Measurements from ENCODE around the gene NCOR1.
"Not testable (repeated sequence)": the region's sequence is repeated elsewhere in the genome, so short reads cannot be mapped to it uniquely, and the experiment has no call there.

NCOR1 gene

GRCh38 chr17:16061631-16062030, 153.7 kb downstream of the NCOR1 start:
- no peak overlapping the region for H3K27ac ChIP-seq (ENCODE audit: low read length)
- no peak overlapping the region for H3K4me3 ChIP-seq (ENCODE audit: low read length)
- DNase-seq, result no peak
- H3F3A ChIP-seq (ENCODE audit: insufficient read depth, low read length), result no peaks in the 10 kb centered on the region
- TF ChIP-seq EZH2phosphoT487 (IDR thresholded peaks at IDR 0.05; ENCODE audit: low read length), result no peak
- TF ChIP-seq EZH2 (optimal IDR thresholded peaks at IDR 0.05; ENCODE audit: low read depth, low read length), result no peak
- TF ChIP-seq, protein P1, sequence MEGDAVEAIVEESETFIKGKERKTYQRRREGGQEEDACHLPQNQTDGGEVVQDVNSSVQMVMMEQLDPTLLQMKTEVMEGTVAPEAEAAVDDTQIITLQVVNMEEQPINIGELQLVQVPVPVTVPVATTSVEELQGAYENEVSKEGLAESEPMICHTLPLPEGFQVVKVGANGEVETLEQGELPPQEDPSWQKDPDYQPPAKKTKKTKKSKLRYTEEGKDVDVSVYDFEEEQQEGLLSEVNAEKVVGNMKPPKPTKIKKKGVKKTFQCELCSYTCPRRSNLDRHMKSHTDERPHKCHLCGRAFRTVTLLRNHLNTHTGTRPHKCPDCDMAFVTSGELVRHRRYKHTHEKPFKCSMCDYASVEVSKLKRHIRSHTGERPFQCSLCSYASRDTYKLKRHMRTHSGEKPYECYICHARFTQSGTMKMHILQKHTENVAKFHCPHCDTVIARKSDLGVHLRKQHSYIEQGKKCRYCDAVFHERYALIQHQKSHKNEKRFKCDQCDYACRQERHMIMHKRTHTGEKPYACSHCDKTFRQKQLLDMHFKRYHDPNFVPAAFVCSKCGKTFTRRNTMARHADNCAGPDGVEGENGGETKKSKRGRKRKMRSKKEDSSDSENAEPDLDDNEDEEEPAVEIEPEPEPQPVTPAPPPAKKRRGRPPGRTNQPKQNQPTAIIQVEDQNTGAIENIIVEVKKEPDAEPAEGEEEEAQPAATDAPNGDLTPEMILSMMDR (IDR thresholded peaks at IDR 0.05; ENCODE audit: low read length), result no peak
- no peaks in the 10 kb centered on the region for H3K4me1 ChIP-seq (ENCODE audit: low read length)
- H3K4me2 ChIP-seq (ENCODE audit: low read depth, low read length), result no peak overlapping the region
- no peak overlapping the region for H3K9ac ChIP-seq (ENCODE audit: low read length)
- H3K9me3 ChIP-seq (replicated peaks; ENCODE audit: insufficient read depth, low read length), result no peaks in the 10 kb centered on the region
- no peaks in the 10 kb centered on the region; the same call in 1 of the 2 replicates for H3K36me3 ChIP-seq (replicated peaks; ENCODE audit: insufficient read depth, low read length)
- H4K20me1 ChIP-seq (ENCODE audit: insufficient read depth, low read length), result no peaks in the 10 kb centered on the region
- no peak overlapping the region for H2AFZ ChIP-seq (ENCODE audit: low read length)
- no peaks in the 10 kb centered on the region for H3K9me2 ChIP-seq (replicated peaks; ENCODE audit: insufficient read depth, low read length)
- no peaks in the 10 kb centered on the region for H3K79me2 ChIP-seq (ENCODE audit: low read length)
- H3K27me3 ChIP-seq (replicated peaks; ENCODE audit: insufficient read depth, low read length), result no peaks in the 10 kb centered on the region

DNA sequence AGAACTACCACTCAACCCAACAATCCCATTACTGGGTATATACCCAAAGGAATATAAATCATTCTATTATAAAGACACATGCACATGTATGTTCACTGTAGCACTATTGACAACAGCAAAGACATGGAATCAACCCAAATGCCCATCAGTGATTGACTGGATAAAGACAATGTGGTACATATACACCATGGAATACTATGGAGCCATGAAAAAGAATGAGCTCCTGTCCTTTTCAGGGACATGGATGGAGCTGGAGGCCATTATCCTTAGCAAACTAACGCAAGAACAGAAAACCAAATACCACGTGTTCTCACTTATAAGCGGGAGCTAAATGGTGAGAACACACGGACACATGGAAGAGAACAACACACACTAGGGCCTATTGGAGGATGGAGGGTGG, 160.2 kb downstream of the NCOR1 start:
- H3K9ac ChIP-seq (ENCODE audit: low read length); H3K9me3 ChIP-seq (replicated peaks; ENCODE audit: insufficient read depth, low read length); H3K9me2 ChIP-seq (replicated peaks; ENCODE audit: insufficient read depth, low read length); H3K4me2 ChIP-seq (ENCODE audit: low read depth, low read length); H3K36me3 ChIP-seq (replicated peaks; ENCODE audit: insufficient read depth, low read length); H3K27ac ChIP-seq (ENCODE audit: low read length); H3K4me1 ChIP-seq (ENCODE audit: low read length); H4K20me1 ChIP-seq (ENCODE audit: insufficient read depth, low read length); H2AFZ ChIP-seq (ENCODE audit: low read length); H3K79me2 ChIP-seq (ENCODE audit: low read length); DNase-seq; H3K27me3 ChIP-seq (replicated peaks; ENCODE audit: insufficient read depth, low read length); H3K4me3 ChIP-seq (ENCODE audit: low read length); H3F3A ChIP-seq (ENCODE audit: insufficient read depth, low read length): not testable (repeated sequence)

DNA sequence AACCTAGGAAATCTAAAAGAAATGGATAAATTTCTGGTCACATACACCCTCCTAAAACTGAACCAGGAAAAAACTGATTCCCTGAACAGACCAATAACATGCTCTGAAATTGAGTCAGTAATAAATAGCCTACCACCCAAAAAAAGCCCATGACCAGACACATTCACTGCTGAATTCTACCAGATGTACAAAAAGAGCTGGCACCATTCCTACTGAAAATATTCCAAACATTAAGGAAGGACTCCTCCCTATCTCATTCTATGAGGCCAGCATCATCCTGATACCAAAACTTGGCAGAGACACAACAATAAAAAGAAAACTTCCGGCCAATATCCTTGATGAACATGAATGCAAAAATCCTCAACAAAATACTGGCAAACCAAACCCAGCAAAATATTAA, 162.8 kb downstream of the NCOR1 start:
- Histone ChIP-seq H3K9me2 (replicated peaks; ENCODE audit: insufficient read depth, low read length) (no peaks in the 10 kb centered on the region), H4K20me1 (ENCODE audit: insufficient read depth, low read length) (no peaks in the 10 kb centered on the region), H3K4me3 (ENCODE audit: low read length) (no peak overlapping the region), H3K27me3 (replicated peaks; ENCODE audit: insufficient read depth, low read length) (no peaks in the 10 kb centered on the region), H3K9ac (ENCODE audit: low read length) (no peak overlapping the region), H3K79me2 (ENCODE audit: low read length) (0 out of 2 replicates have a peak, but pooled peaks cover 3% of the 10 kb centered on the region), H3K4me1 (ENCODE audit: low read length) (no peaks in the 10 kb centered on the region), H3K36me3 (replicated peaks; ENCODE audit: insufficient read depth, low read length) (peaks cover 3% of the 10 kb centered on the region), H3K27ac (ENCODE audit: low read length) (no peak overlapping the region), H3F3A (ENCODE audit: insufficient read depth, low read length) (no peaks in the 10 kb centered on the region), H3K9me3 (replicated peaks; ENCODE audit: insufficient read depth, low read length) (no peaks in the 10 kb centered on the region), H2AFZ (ENCODE audit: low read length) (no peak overlapping the region), H3K4me2 (ENCODE audit: low read depth, low read length) (no peak overlapping the region)
- TF ChIP-seq EZH2 (optimal IDR thresholded peaks at IDR 0.05; ENCODE audit: low read depth, low read length), result no peak
- TF ChIP-seq, protein P1 (IDR thresholded peaks at IDR 0.05; ENCODE audit: low read length), result no peak
- no peak for DNase-seq

DNA sequence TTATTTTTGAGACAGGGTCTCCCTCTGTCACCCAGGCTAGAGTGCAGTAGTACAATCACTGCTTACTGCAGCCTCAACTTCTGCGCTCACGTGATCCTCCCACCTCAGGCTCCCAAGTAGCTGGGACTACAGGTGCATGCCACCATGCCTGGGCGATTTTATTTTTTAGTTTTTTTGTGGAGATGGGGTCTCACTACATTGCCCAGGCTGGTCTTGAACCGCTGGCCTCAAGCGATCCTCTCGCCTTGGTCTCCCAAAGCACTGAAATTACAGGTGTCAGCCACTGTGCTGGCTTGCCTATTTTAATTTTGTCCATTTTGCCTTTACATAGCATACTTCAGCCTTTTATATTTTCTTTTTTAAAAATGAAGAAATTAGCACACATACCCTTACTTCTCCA, 164.5 kb downstream of the NCOR1 start:
- Histone ChIP-seq H2AFZ (ENCODE audit: low read length) (no peak overlapping the region), H3K4me3 (ENCODE audit: low read length) (no peak overlapping the region), H3K27ac (ENCODE audit: low read length) (no peak overlapping the region), H3K4me1 (ENCODE audit: low read length) (no peaks in the 10 kb centered on the region), H3K9ac (ENCODE audit: low read length) (no peak overlapping the region), H3K9me2 (replicated peaks; ENCODE audit: insufficient read depth, low read length) (no peaks in the 10 kb centered on the region), H3K79me2 (ENCODE audit: low read length) (0 out of 2 replicates have a peak, but pooled peaks cover 3% of the 10 kb centered on the region), H3K36me3 (replicated peaks; ENCODE audit: insufficient read depth, low read length) (peaks cover 3% of the 10 kb centered on the region; the same call in 1 of the 2 replicates), H3F3A (ENCODE audit: insufficient read depth, low read length) (no peaks in the 10 kb centered on the region), H3K4me2 (ENCODE audit: low read depth, low read length) (no peak overlapping the region), H3K9me3 (replicated peaks; ENCODE audit: insufficient read depth, low read length) (no peaks in the 10 kb centered on the region), H4K20me1 (ENCODE audit: insufficient read depth, low read length) (no peaks in the 10 kb centered on the region), H3K27me3 (replicated peaks; ENCODE audit: insufficient read depth, low read length) (no peaks in the 10 kb centered on the region)
- DNase-seq, result no peak
- no peak for TF ChIP-seq EZH2 (optimal IDR thresholded peaks at IDR 0.05; ENCODE audit: low read depth, low read length)
- TF ChIP-seq, protein P1 (IDR thresholded peaks at IDR 0.05; ENCODE audit: low read length), result no peak
- TF ChIP-seq EZH2phosphoT487 (IDR thresholded peaks at IDR 0.05; ENCODE audit: low read length), result no peak
